ENCODE measurements around the gene NEUROD2.

GRCh38 chr17:39581071-39581758 lies 26.5 kb downstream of the NEUROD2 start:
- TF ChIP-seq ARNTL (CRISPR knock-in tag; IDR thresholded peaks at IDR 0.05; ENCODE audit: borderline replicate concordance, low read depth) (no peak), SNAI2 (CRISPR knock-in tag; IDR thresholded peaks at IDR 0.05) (no peak), PATZ1 (CRISPR knock-in tag; IDR thresholded peaks at IDR 0.05; ENCODE audit: borderline replicate concordance) (no peak), ISL1 (CRISPR knock-in tag; IDR thresholded peaks at IDR 0.05) (no peak), CREB5 (CRISPR knock-in tag; IDR thresholded peaks at IDR 0.05; ENCODE audit: low read depth) (no peak), RARB (CRISPR knock-in tag; IDR thresholded peaks at IDR 0.05) (no peak), POU6F1 (CRISPR knock-in tag; IDR thresholded peaks at IDR 0.05; ENCODE audit: borderline replicate concordance, low read depth) (no peak), ZC3H10 (CRISPR knock-in tag; IDR thresholded peaks at IDR 0.05) (no peak), ZNF8 (CRISPR knock-in tag; IDR thresholded peaks at IDR 0.05) (no peak), TCF4 (CRISPR knock-in tag; IDR thresholded peaks at IDR 0.05; ENCODE audit: borderline replicate concordance) (no peak), TOX (CRISPR knock-in tag; IDR thresholded peaks at IDR 0.05; ENCODE audit: borderline replicate concordance) (no peak), ZFP3 (CRISPR knock-in tag; IDR thresholded peaks at IDR 0.05) (no peak)
